K562 (cell line): ENCODE results near the gene NDFIP1. TPM values are rescaled to one million over a fixed set of nuclear protein-coding genes. Genes with fewer than 3 reads are reported as not detected.

Source experiments
- ATAC-seq: fragments of 200-7000 bp; cut with Tn5 transposase; 3 replicates; pipeline ENCODE4 v1.9.1; 2020; ENCODE audit warnings: moderate library complexity
- BruUV-seq: library from RNA; stranded (reverse); fragments of 400-500 nt; replicated peaks from 2 replicates; lab custom pipeline; 2021; lab: Mats Ljungman, UMichigan
- CTCF ChIA-PET: fragments of 300-600 bp; formaldehyde crosslinking; extraction: SDS; loops from one replicate; lab custom pipeline; 2021; ENCODE audit warnings: low intra/inter-chr PET ratio; lab: Yijun Ruan, JAX
- POLR2A ChIA-PET: fragments of 300-600, 350-650 bp; sonication (Branson Sonifier 250); formaldehyde crosslinking; extraction: SDS; loops from one replicate; lab custom pipeline; 2021; ENCODE audit warnings: antibody characterized with exemption, inconsistent platforms; lab: Yijun Ruan, JAX
- DNase-seq, 4 experiments: peaks; one replicate each; pipeline versions ENCODE4 v3.0.0 to v3.0.0-alpha.2; 2011 to 2018; ENCODE audit warnings: low spot score in 3 of 4, mixed read lengths in 3 of 4; ENCODE audit errors: extremely low read depth in 1 of 4
- FAIRE-seq: peaks from 2 replicates; lab custom pipeline; 2011; peaks lifted over from hg19 to GRCh38; lab: Jason Lieb, UNC
- H2AFZ ChIP-seq: 2 replicates; pipeline ENCODE4 v1.6.0; 2011; ENCODE audit warnings: low read depth, low read length, control low read depth, inconsistent platforms
- H3K27ac ChIP-seq: fragments of 200-600 bp; 3 replicates; pipeline ENCODE4 v1.8.0; 2011; ENCODE audit warnings: low read depth, mild to moderate bottlenecking, control low read depth, inconsistent platforms, low read length, moderate library complexity, mixed read lengths; ENCODE audit errors: extremely low read depth
- H3K27me3 ChIP-seq, 2 experiments: fragments of 300-600 bp in 1 of 2; 2 replicates in 1 of 2; 3 replicates in 1 of 2; pipeline versions ENCODE4 v1.6.0 to v1.8.0; 2011; ENCODE audit warnings: inconsistent platforms in 2 of 2, low read length in 2 of 2, mild to moderate bottlenecking in 1 of 2, mixed read lengths in 1 of 2, moderate library complexity in 1 of 2; ENCODE audit not compliant: control insufficient read depth in 2 of 2, insufficient read depth in 2 of 2
- H3K36me3 ChIP-seq: fragments of 300-600 bp; 3 replicates; pipeline ENCODE4 v1.8.0; 2011; ENCODE audit warnings: mild to moderate bottlenecking, low read length, inconsistent platforms; ENCODE audit not compliant: control insufficient read depth, insufficient read depth
- H3K4me1 ChIP-seq, 2 experiments: fragments of 200-600 bp in 1 of 2; replicated peaks in 1 of 2; 2 replicates in 1 of 2; 3 replicates in 1 of 2; pipeline versions ENCODE4 v1.5.1 to v1.8.0; 2011; ENCODE audit warnings: inconsistent platforms in 2 of 2, low read length in 2 of 2, mild to moderate bottlenecking in 1 of 2, mixed read lengths in 1 of 2, moderate library complexity in 1 of 2; ENCODE audit not compliant: control insufficient read depth in 2 of 2, insufficient read depth in 2 of 2
- H3K4me2 ChIP-seq: 2 replicates; pipeline ENCODE4 v1.6.1; 2011; ENCODE audit warnings: low read length, control low read depth, inconsistent platforms, mixed read lengths; ENCODE audit not compliant: insufficient read depth
- H3K4me3 ChIP-seq: fragments of 200-600 bp; sonication (generic), shearing (Covaris generic); 2 replicates; pipeline ENCODE4 v1.5.1; 2016; ENCODE audit warnings: control low read depth, inconsistent platforms
- H3K79me2 ChIP-seq: fragments of 200-600 bp; 3 replicates; pipeline ENCODE4 v1.8.0; 2011; ENCODE audit warnings: low read length, inconsistent platforms; ENCODE audit not compliant: control insufficient read depth, insufficient read depth
- H3K9ac ChIP-seq, 2 experiments: 2 replicates each; pipeline versions ENCODE4 v1.6.0 to v1.6.1; 2011; ENCODE audit warnings: low read depth in 2 of 2, low read length in 2 of 2, control low read depth in 1 of 2, inconsistent platforms in 1 of 2, mild to moderate bottlenecking in 1 of 2, mixed read lengths in 1 of 2; ENCODE audit not compliant: insufficient read depth in 1 of 2
- H3K9me1 ChIP-seq: one replicate; pipeline ENCODE4 v1.6.0; 2011; ENCODE audit warnings: inconsistent platforms, mild to moderate bottlenecking, low read length, moderate library complexity; ENCODE audit not compliant: control insufficient read depth, insufficient read depth
- H3K9me3 ChIP-seq: replicated peaks from 2 replicates; pipeline ENCODE4 v1.5.1; 2011; ENCODE audit warnings: low read depth, low read length, inconsistent platforms; ENCODE audit not compliant: control insufficient read depth, insufficient read depth
- H4K20me1 ChIP-seq: replicated peaks from 2 replicates; pipeline ENCODE4 v1.6.1; 2011; ENCODE audit warnings: low read length, inconsistent platforms, mixed read lengths; ENCODE audit not compliant: control insufficient read depth, insufficient read depth
- ELF1 ChIP-seq: fragments of 200-800 bp; sonication (Bioruptor generic); IDR thresholded peaks from 2 replicates; pipeline ENCODE4 v1.6.1; 2016; ENCODE audit warnings: missing genetic modification characterization, missing compliant biosample characterization
- HDAC8 ChIP-seq: fragments of 450-650 bp; IDR thresholded peaks from 2 replicates; pipeline ENCODE4 v1.6.1; 2016; ENCODE audit warnings: mild to moderate bottlenecking, missing genetic modification characterization, moderate library complexity, missing compliant biosample characterization
- KDM1A ChIP-seq, 2 experiments: fragments of 450-650 bp; IDR thresholded peaks; 2 replicates each; pipeline ENCODE4 v1.6.1; 2016; ENCODE audit warnings: mild to moderate bottlenecking in 2 of 2
- MBD1 ChIP-seq: fragments of 250-450 bp; sonication (Bioruptor Pico); IDR thresholded peaks from 2 replicates; pipeline ENCODE4 v1.8.0; 2022; ENCODE audit warnings: inconsistent platforms
- SFPQ ChIP-seq: fragments of 200-400 bp; formaldehyde crosslinking; IDR thresholded peaks from 2 replicates; pipeline ENCODE4 v1.6.1; 2017; ENCODE audit warnings: mild to moderate bottlenecking, low read depth, low read length, moderate library complexity
- TCF7L2 ChIP-seq: fragments of 150-350 bp; IDR thresholded peaks from 2 replicates; pipeline ENCODE4 v1.6.1; 2016; ENCODE audit warnings: low read depth, mild to moderate bottlenecking, low read length, moderate library complexity
- TOE1 ChIP-seq, 2 experiments: fragments of 450-650 bp in 1 of 2; sonication (generic) in 1 of 2; formaldehyde crosslinking in 1 of 2; IDR thresholded peaks; 2 replicates each; pipeline versions ENCODE4 v1.7.1 to v1.8.0; 2016 to 2022; ENCODE audit warnings: borderline replicate concordance in 2 of 2, mild to moderate bottlenecking in 2 of 2, antibody characterized with exemption in 1 of 2, inconsistent platforms in 1 of 2, low read depth in 1 of 2, missing genetic modification reagents in 1 of 2, moderate library complexity in 1 of 2
- ZNF280B ChIP-seq: fragments of 250-450 bp; sonication (Bioruptor Pico); IDR thresholded peaks from 2 replicates; pipeline ENCODE4 v1.5.1; 2021; ENCODE audit warnings: mild to moderate bottlenecking
- ZNF431 ChIP-seq: sonication (generic); formaldehyde crosslinking; IDR thresholded peaks from 2 replicates; pipeline ENCODE4 v1.8.0; 2022; ENCODE audit warnings: mild to moderate bottlenecking, missing genetic modification reagents
- WGBS: fragments of 100-300 bp; shearing (Covaris generic); methylation state at CpG from one replicate; pipeline ENCODE4 v1.1.6; 2016; ENCODE audit warnings: low coverage, mixed read lengths; ENCODE audit not compliant: insufficient coverage; ENCODE audit errors: missing lambda C conversion rate; 5-methylcytosine and 5-hydroxymethylcytosine counted together
- in situ Hi-C: fragments of 300-500 bp; cut with MboI; formaldehyde crosslinking; loops from 4 replicates; pipeline ENCODE4 v1.15.0; 2018; ENCODE audit warnings: inconsistent platforms, mixed read lengths
- intact Hi-C: fragments of 100-400 bp; cut with micrococcal nuclease; formaldehyde crosslinking; loops from 2 replicates; pipeline ENCODE4 v1.14.2; 2022
- polyA plus RNA-seq, 8 experiments: library from polyadenylated mRNA; depleted of rRNA in 4 of 8; stranded (reverse) in 5 of 8; unstranded in 3 of 8; fragments of >200 nt; fragmentation: Nextera tagmentation in 2 of 8; fragmentation: Illumina TruSeq in 1 of 8; extraction: Ambion mirVana in 2 of 8; extraction: Trizol in 1 of 8; gene quantifications; 2 replicates each; pipeline versions ENCODE4 v1.2.1 to v1.2.3, GENCODE V29; 2011 to 2014; ENCODE audit warnings: inconsistent platforms in 1 of 8, missing spikeins in 1 of 8
- total RNA-seq, 7 experiments: library from RNA; depleted of rRNA in 6 of 7; stranded (reverse); fragments of >200 nt in 6 of 7; fragmentation: Illumina TruSeq in 2 of 7; extraction: Trizol in 2 of 7; gene quantifications; 2 replicates each; pipeline versions ENCODE4 v1.2.1 to v1.2.3, GENCODE V29; 2011 to 2021; ENCODE audit warnings: low replicate concordance in 1 of 7

The NDFIP1 gene
- total and polyA plus RNA-seq, 9 of the 15 experiments (the other 6 are each of a cell fraction or from before 2014, with no cell fraction given): 5.3 to 37.5 (median 31.9) TPM

- Histone ChIP-seq H3K79me2 (no peaks in the 10 kb centered on the region), H2AFZ (no peak overlapping the region), H3K9me3 (no peaks in the 10 kb centered on the region), H3K4me3 (no peak overlapping the region), H3K36me3 (no peaks in the 10 kb centered on the region), H3K4me1 (no peaks in the 10 kb centered on the region), H3K9me1 (no peaks in the 10 kb centered on the region), H3K9ac (no peak overlapping the region), H3K4me2 (no peak overlapping the region), H3K27ac (no peak overlapping the region), H4K20me1 (no peaks in the 10 kb centered on the region; the same call in 1 of the 2 replicates), H3K27me3 (peaks cover 29 to 56% of the 10 kb centered on the region in 2 experiments; a peak in 4 of 5 replicates)
- ATAC-seq (no peak), FAIRE-seq (no peak), DNase-seq (no peak)
- WGBS: 7% methylated on average over 5 of the region's 5 CpGs
- intact Hi-C loops: no loop called here
- no peak for TF ChIP-seq ZNF431 (CRISPR knock-in tag)
- no peak for TF ChIP-seq HDAC8 (tag)
- no peak for TF ChIP-seq MBD1 (CRISPR knock-in tag)
- no peak for TF ChIP-seq SFPQ
- TF ChIP-seq KDM1A (IDR thresholded peaks at IDR 0.05): no peak
- no peak for TF ChIP-seq ZNF280B (CRISPR knock-in tag)
- TF ChIP-seq TOE1 (IDR thresholded peaks at IDR 0.05; ENCODE audit: borderline replicate concordance): no peak
- no peak for TF ChIP-seq TOE1 (CRISPR knock-in tag; IDR thresholded peaks at IDR 0.05; ENCODE audit: borderline replicate concordance, low read depth)
- TF ChIP-seq ELF1 (tag): no peak
- TF ChIP-seq TCF7L2: no peak
- in situ Hi-C loops: no loop called here
- BruUV-seq: no TSS peak
- POLR2A ChIA-PET: interaction anchor here (0.8 kb wide), 1 partner anchor 13 kb away, joined by 4 read pairs; no protein-coding TSS in a partner anchor
- CTCF ChIA-PET: no interaction called here
Observed at GRCh38 chr5:142197781-142198180, 89.2 kb downstream of the NDFIP1 start.
